ENCODE data around the gene ISX. TPM values are rescaled to one million over a fixed set of nuclear protein-coding genes. Genes with fewer than 3 reads are reported as not detected.
"Not testable (repeated sequence)": the region's sequence is repeated elsewhere in the genome, so short reads cannot be mapped to it uniquely, and the experiment has no call there.

Gene ISX
- polyA plus RNA-seq, 4 donors: 22.4 to 131 (median 54.7) TPM

DNA sequence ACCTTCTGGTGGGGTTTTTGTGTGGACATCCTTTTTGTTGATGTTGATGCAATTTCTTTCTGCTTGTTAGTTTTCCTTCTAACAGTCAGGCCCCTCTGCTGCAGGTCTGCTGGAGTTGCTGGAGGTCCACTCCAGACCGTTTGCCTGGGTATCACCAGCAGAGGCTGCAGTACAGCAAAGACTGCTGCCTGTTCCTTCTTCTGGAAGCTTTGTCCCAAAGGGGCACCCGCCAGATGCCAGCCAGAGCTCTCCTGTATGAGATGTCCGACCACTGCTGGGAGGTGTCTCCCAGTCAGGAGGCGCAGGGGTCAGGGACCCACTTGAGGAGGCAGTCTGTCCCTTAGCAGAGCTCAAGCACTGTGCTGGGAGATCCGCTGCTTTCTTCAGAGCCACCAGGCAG lies 35.8 kb upstream of the ISX start:
- not testable (repeated sequence) for H3K27me3 ChIP-seq (ENCODE audit: control insufficient read depth in 3 of 3, insufficient read depth in 3 of 3, low read length in 3 of 3); H3K4me1 ChIP-seq (ENCODE audit: control insufficient read depth in 3 of 3, insufficient read depth in 2 of 3, low read depth in 1 of 3, low read length in 2 of 3); H3K4me3 ChIP-seq (ENCODE audit: low read depth in 1 of 3, low read length in 3 of 3); DNase-seq; H3K36me3 ChIP-seq (ENCODE audit: control insufficient read depth in 3 of 3, insufficient read depth in 2 of 3, low read depth in 1 of 3, low read length in 3 of 3); H3K27ac ChIP-seq (ENCODE audit: low read depth in 1 of 3, low read length in 2 of 3); H3K9me3 ChIP-seq (ENCODE audit: control insufficient read depth in 2 of 2, insufficient read depth in 1 of 2, low read depth in 1 of 2, low read length in 1 of 2); FAIRE-seq
- 70 to 86% (median 83%) methylated on average over 5 of the region's 5 CpGs for WGBS, 3 donors

- no peaks in the 10 kb centered on the region for H3K27me3 ChIP-seq (ENCODE audit: control insufficient read depth in 3 of 3, insufficient read depth in 3 of 3, low read length in 3 of 3)
- DNase-seq (no peak), FAIRE-seq (no peak)
- no peaks in the 10 kb centered on the region for H3K4me1 ChIP-seq (ENCODE audit: control insufficient read depth in 3 of 3, insufficient read depth in 2 of 3, low read depth in 1 of 3, low read length in 2 of 3)
- WGBS, 3 donors: 51 to 62% (median 55%) methylated on average over 3 of the region's 3 CpGs
- no peaks in the 10 kb centered on the region for H3K36me3 ChIP-seq (ENCODE audit: control insufficient read depth in 3 of 3, insufficient read depth in 2 of 3, low read depth in 1 of 3, low read length in 3 of 3)
- H3K27ac ChIP-seq (ENCODE audit: low read depth in 1 of 3, low read length in 2 of 3): no peak overlapping the region
- no peak overlapping the region for H3K4me3 ChIP-seq (ENCODE audit: low read depth in 1 of 3, low read length in 3 of 3)
- no peaks in the 10 kb centered on the region for H3K9me3 ChIP-seq (ENCODE audit: control insufficient read depth in 2 of 2, insufficient read depth in 1 of 2, low read depth in 1 of 2, low read length in 1 of 2)
Measured at GRCh38 chr22:35032571-35032970, 33.4 kb upstream of the ISX start.

DNA sequence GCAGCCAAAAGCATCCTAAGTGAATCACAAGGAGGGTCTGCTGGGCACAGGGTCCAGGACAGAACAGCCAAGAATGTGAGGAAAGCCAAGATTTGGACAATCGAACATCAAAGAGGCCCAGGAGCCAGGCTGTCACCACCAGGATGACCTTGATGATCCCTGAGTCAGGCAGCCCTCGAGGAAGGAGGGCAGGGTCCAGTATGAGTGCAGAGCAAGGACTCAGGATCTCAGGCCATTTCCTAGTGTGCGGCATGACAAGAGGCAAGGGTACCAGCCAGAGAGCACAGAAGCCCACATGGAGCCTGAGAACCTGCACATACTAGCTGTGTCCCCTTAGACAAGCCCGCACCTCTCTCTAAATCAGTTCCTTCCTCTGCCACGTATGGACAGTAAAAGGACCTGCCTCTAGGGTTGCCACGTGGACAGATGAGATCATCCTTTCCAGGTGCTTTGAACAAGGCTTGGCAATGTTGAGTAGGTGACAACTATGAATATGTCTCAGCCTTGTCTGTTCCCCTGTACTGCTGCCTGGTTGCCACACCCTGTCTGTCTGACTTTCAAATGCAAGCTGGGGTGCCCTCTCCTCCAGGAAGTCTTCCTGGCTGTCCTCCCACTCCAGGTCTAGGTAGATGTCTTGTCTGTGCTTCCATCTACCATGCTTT lies 32.2 kb upstream of the ISX start:
- Histone ChIP-seq H3K4me1 (ENCODE audit: control insufficient read depth in 3 of 3, insufficient read depth in 2 of 3, low read depth in 1 of 3, low read length in 2 of 3) (no peaks in the 10 kb centered on the region), H3K27ac (ENCODE audit: low read depth in 1 of 3, low read length in 2 of 3) (no peak overlapping the region), H3K4me3 (ENCODE audit: low read depth in 1 of 3, low read length in 3 of 3) (no peak overlapping the region), H3K27me3 (ENCODE audit: control insufficient read depth in 3 of 3, insufficient read depth in 3 of 3, low read length in 3 of 3) (no peaks in the 10 kb centered on the region), H3K36me3 (ENCODE audit: control insufficient read depth in 3 of 3, insufficient read depth in 2 of 3, low read depth in 1 of 3, low read length in 3 of 3) (no peaks in the 10 kb centered on the region), H3K9me3 (ENCODE audit: control insufficient read depth in 2 of 2, insufficient read depth in 1 of 2, low read depth in 1 of 2, low read length in 1 of 2) (no peaks in the 10 kb centered on the region)
- WGBS, 3 donors: 23 to 61% (median 46%) methylated on average over 6 of the region's 6 CpGs
- no peak for FAIRE-seq
- peak; percentile 38 to 72 for DNase-seq

DNA sequence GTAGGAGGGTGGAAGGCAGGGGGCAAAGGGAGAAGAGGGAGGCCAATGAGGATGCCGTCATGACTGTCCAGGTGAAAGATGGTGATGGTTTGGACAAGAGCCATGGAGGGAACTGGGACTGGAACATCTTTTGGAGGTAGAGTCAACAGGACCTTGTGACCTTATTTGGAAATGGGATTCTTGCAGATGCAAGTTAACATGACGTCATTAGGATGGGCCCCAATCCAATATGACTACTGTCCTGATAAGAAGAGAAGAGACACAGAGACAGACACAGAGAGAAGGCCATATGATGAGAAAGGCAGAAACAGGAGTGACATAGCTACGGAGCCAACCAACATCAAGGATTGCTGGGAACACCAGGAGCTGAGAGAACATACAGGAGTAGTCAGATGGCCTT lies 31.0 kb upstream of the ISX start:
- H3K9me3 ChIP-seq (ENCODE audit: control insufficient read depth in 2 of 2, insufficient read depth in 1 of 2, low read depth in 1 of 2, low read length in 1 of 2): no peaks in the 10 kb centered on the region
- 46 to 57% (median 52%) methylated on average over 3 of the region's 3 CpGs for WGBS, 3 donors
- H3K27ac ChIP-seq (ENCODE audit: low read depth in 1 of 3, low read length in 2 of 3): no peak overlapping the region
- no peak overlapping the region for H3K4me3 ChIP-seq (ENCODE audit: low read depth in 1 of 3, low read length in 3 of 3)
- H3K4me1 ChIP-seq (ENCODE audit: control insufficient read depth in 3 of 3, insufficient read depth in 2 of 3, low read depth in 1 of 3, low read length in 2 of 3): no peaks in the 10 kb centered on the region
- FAIRE-seq (no peak), DNase-seq (no peak)
- H3K36me3 ChIP-seq (ENCODE audit: control insufficient read depth in 3 of 3, insufficient read depth in 2 of 3, low read depth in 1 of 3, low read length in 3 of 3): no peaks in the 10 kb centered on the region
- no peaks in the 10 kb centered on the region for H3K27me3 ChIP-seq (ENCODE audit: control insufficient read depth in 3 of 3, insufficient read depth in 3 of 3, low read length in 3 of 3)

- no peaks in the 10 kb centered on the region for H3K9me3 ChIP-seq (ENCODE audit: control insufficient read depth in 2 of 2, insufficient read depth in 1 of 2, low read depth in 1 of 2, low read length in 1 of 2)
- H3K4me3 ChIP-seq (ENCODE audit: low read depth in 1 of 3, low read length in 3 of 3): no peak overlapping the region
- no peak for FAIRE-seq
- no peaks in the 10 kb centered on the region for H3K4me1 ChIP-seq (ENCODE audit: control insufficient read depth in 3 of 3, insufficient read depth in 2 of 3, low read depth in 1 of 3, low read length in 2 of 3)
- H3K36me3 ChIP-seq (ENCODE audit: control insufficient read depth in 3 of 3, insufficient read depth in 2 of 3, low read depth in 1 of 3, low read length in 3 of 3): no peaks in the 10 kb centered on the region
- WGBS, 3 donors: 57 to 60% (median 59%) methylated on average over 4 of the region's 4 CpGs
- no peaks in the 10 kb centered on the region for H3K27me3 ChIP-seq (ENCODE audit: control insufficient read depth in 3 of 3, insufficient read depth in 3 of 3, low read length in 3 of 3)
- DNase-seq: peak in 1 of 2 donors; percentile 35
- no peak overlapping the region for H3K27ac ChIP-seq (ENCODE audit: low read depth in 1 of 3, low read length in 2 of 3)
Measured at GRCh38 chr22:35037089-35037488, 28.9 kb upstream of the ISX start.

- Histone ChIP-seq H3K4me3 (ENCODE audit: low read depth in 1 of 3, low read length in 3 of 3) (no peak overlapping the region), H3K4me1 (ENCODE audit: control insufficient read depth in 3 of 3, insufficient read depth in 2 of 3, low read depth in 1 of 3, low read length in 2 of 3) (no peaks in the 10 kb centered on the region), H3K27me3 (ENCODE audit: control insufficient read depth in 3 of 3, insufficient read depth in 3 of 3, low read length in 3 of 3) (no peaks in the 10 kb centered on the region), H3K36me3 (ENCODE audit: control insufficient read depth in 3 of 3, insufficient read depth in 2 of 3, low read depth in 1 of 3, low read length in 3 of 3) (no peaks in the 10 kb centered on the region), H3K27ac (ENCODE audit: low read depth in 1 of 3, low read length in 2 of 3) (no peak overlapping the region), H3K9me3 (ENCODE audit: control insufficient read depth in 2 of 2, insufficient read depth in 1 of 2, low read depth in 1 of 2, low read length in 1 of 2) (no peaks in the 10 kb centered on the region)
- FAIRE-seq (no peak), DNase-seq (no peak)
- WGBS, 3 donors: 51 to 82% (median 71%) methylated on average over 10 of the region's 10 CpGs
Measured at GRCh38 chr22:35039625-35040024, 26.3 kb upstream of the ISX start.

DNA sequence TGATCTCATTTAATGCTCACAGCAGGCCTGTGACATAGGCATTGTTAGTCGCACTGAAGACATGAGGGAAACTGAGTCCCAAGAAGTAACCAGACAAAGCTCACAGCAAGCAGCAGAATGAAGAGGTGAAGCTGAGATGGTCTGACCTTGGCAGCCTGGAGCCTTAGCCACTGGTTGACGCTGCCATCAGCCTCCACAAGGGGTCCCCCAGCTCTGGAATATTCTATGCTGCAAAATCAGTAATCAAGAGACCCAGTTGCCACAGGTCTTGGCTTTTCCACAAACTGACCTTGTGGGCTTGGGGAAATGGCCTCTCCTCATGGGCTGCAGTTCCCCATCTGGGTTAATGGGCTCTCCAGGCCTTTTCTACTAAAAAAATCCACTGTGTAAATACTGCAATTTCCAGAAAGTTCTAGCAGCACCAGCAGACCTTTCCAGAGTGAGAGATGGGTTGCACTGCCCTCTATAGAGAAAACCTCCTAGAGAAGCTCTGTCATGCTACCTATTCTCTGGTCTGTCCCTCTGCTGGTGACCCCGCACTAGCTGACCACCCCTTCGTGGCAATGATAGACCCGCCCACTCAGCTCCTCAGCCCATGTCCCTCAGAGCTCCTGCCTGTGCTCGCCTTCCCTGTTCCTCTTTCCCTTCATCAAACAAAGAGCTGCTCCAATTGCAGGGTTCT lies 22.6 kb upstream of the ISX start:
- Histone ChIP-seq H3K4me3 (ENCODE audit: low read depth in 1 of 3, low read length in 3 of 3) (no peak overlapping the region), H3K36me3 (ENCODE audit: control insufficient read depth in 3 of 3, insufficient read depth in 2 of 3, low read depth in 1 of 3, low read length in 3 of 3) (no peaks in the 10 kb centered on the region), H3K27me3 (ENCODE audit: control insufficient read depth in 3 of 3, insufficient read depth in 3 of 3, low read length in 3 of 3) (peaks cover 0 to 1% (median 0%) of the 10 kb centered on the region in 3 donors), H3K4me1 (ENCODE audit: control insufficient read depth in 3 of 3, insufficient read depth in 2 of 3, low read depth in 1 of 3, low read length in 2 of 3) (no peaks in the 10 kb centered on the region), H3K27ac (ENCODE audit: low read depth in 1 of 3, low read length in 2 of 3) (no peak overlapping the region), H3K9me3 (ENCODE audit: control insufficient read depth in 2 of 2, insufficient read depth in 1 of 2, low read depth in 1 of 2, low read length in 1 of 2) (peaks cover 0 to 4% of the 10 kb centered on the region in 2 donors)
- no peak for FAIRE-seq
- 73 to 91% (median 83%) methylated on average over 6 of the region's 6 CpGs for WGBS, 3 donors
- DNase-seq: no peak

DNA sequence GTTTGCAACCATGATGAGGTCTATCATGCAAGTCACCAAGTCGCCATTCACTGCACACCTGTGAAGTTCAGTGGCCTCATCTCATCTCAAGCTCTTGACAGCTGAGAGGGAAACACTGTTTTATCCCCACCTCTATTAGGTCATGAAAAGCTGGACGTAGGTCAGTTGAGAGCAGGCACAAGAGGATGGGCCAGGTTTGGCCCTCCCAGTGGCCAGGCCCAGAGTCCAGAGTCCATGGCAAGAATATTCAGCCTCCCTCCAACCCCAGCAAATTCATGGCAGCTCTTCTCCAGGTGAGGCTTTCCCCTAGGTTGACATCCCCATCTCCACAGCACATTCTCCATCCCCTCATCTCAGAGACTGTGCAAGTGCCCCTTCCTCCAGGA lies 22.0 kb upstream of the ISX start:
- FAIRE-seq (no peak), DNase-seq (peak in 1 of 2 donors; percentile 64)
- peaks cover 0 to 4% of the 10 kb centered on the region in 2 donors for H3K9me3 ChIP-seq (ENCODE audit: control insufficient read depth in 2 of 2, insufficient read depth in 1 of 2, low read depth in 1 of 2, low read length in 1 of 2)
- no peak overlapping the region for H3K4me3 ChIP-seq (ENCODE audit: low read depth in 1 of 3, low read length in 3 of 3)
- H3K4me1 ChIP-seq (ENCODE audit: control insufficient read depth in 3 of 3, insufficient read depth in 2 of 3, low read depth in 1 of 3, low read length in 2 of 3): no peaks in the 10 kb centered on the region
- H3K27me3 ChIP-seq (ENCODE audit: control insufficient read depth in 3 of 3, insufficient read depth in 3 of 3, low read length in 3 of 3): peaks cover 0 to 1% (median 0%) of the 10 kb centered on the region in 3 donors
- WGBS, 3 donors: 45 to 55% (median 48%) methylated on average over 2 of the region's 2 CpGs
- no peaks in the 10 kb centered on the region for H3K36me3 ChIP-seq (ENCODE audit: control insufficient read depth in 3 of 3, insufficient read depth in 2 of 3, low read depth in 1 of 3, low read length in 3 of 3)
- no peak overlapping the region for H3K27ac ChIP-seq (ENCODE audit: low read depth in 1 of 3, low read length in 2 of 3)
